Measurements from ENCODE around the gene KRT78.

KRT78 gene

DNA sequence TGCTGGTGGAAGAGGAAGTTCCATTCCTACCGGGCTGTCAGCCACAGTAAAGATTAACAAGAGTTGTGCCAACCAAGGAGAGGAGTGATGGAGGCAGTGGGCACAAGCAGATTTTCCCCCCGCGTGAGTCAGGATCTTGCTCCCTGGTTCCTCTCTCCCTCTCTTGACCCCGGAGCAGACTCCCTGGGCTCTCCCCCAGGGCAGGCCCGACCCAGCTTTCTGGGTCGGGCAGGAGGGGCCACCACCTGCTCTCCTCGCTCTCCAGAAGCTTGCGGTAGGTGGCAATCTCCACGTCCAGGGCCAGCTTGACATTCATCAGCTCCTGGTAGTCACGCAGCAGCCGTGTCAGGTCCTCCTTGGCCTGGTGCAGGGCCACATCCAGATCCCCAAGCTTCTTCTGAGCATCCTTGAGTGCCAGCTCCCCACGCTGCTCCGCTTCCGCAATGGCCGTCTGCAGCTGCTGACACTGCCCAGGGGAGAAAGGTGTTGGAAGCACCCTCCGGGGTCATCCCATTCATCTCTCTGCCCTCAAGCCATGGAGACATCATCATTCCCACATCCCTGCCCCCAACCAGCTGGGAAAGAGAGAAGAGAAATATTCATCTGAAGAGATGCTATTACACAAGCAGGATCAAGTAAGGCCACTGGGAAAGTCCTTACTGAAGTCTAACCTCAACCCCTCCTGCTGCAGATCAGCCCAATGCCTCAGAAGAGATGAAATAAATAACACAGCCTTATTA is 25.9 kb downstream of the KRT78 start:
- H3K4me1 ChIP-seq, result peaks cover 11% of the 10 kb centered on the region
- H3K27me3 ChIP-seq (ENCODE audit: control insufficient read depth, insufficient read depth, low read length), result no peaks in the 10 kb centered on the region
- H3K9me3 ChIP-seq (ENCODE audit: control insufficient read depth, low read length), result no peaks in the 10 kb centered on the region
- H3K79me2 ChIP-seq, result no peaks in the 10 kb centered on the region
- H3K4me3 ChIP-seq (ENCODE audit: low read depth, low read length), result no peak overlapping the region
- no peaks in the 10 kb centered on the region for H3K36me3 ChIP-seq (ENCODE audit: control insufficient read depth, insufficient read depth, low read length)
- H3K27ac ChIP-seq, result no peak overlapping the region
- no peak overlapping the region for H3K4me2 ChIP-seq (ENCODE audit: low read length)
- no peak overlapping the region for H2AFZ ChIP-seq
- no peak overlapping the region for H3K9ac ChIP-seq
- TF ChIP-seq, protein P1, sequence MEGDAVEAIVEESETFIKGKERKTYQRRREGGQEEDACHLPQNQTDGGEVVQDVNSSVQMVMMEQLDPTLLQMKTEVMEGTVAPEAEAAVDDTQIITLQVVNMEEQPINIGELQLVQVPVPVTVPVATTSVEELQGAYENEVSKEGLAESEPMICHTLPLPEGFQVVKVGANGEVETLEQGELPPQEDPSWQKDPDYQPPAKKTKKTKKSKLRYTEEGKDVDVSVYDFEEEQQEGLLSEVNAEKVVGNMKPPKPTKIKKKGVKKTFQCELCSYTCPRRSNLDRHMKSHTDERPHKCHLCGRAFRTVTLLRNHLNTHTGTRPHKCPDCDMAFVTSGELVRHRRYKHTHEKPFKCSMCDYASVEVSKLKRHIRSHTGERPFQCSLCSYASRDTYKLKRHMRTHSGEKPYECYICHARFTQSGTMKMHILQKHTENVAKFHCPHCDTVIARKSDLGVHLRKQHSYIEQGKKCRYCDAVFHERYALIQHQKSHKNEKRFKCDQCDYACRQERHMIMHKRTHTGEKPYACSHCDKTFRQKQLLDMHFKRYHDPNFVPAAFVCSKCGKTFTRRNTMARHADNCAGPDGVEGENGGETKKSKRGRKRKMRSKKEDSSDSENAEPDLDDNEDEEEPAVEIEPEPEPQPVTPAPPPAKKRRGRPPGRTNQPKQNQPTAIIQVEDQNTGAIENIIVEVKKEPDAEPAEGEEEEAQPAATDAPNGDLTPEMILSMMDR (IDR thresholded peaks at IDR 0.05), result no peak

DNA sequence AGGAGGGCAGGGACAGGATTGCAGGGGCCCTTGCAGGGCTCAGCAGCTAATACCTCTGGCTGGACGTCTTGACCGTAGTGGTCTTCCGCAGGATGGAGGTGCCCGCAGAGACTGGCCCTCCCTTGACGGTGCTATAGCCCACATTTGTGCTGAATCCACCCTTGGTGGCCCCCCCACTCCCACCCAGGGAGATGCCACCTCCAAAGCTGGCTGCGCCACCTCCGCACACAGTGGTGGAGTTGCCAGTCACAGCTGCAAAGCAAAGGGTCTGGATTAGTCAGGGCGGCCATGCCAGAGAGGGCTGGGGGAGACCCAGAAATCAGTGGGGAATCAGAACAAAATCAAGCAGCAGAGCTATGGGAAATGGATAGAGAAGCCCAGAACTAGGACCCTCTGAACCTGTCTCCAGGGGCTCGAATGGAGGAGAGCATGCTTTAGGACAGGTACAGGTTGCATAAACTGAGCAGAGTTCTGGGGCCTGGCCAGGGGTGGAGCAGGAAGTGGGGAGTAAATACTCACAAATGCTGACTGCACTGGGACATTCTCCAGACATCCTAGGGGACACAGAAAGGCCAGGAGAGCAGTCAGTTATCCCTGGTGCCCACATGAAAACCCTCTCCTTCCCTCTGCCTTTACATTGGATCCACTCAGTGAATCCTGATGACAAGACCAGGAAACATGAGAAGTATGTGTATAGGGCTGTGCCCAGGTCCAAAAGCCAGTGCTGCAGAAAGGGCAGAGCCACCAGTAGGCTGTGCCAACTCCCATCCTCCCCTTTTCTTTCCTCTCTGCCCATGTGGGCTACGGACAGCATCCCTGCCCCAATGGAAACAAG is 26.8 kb downstream of the KRT78 start:
- Histone ChIP-seq H3K36me3 (ENCODE audit: control insufficient read depth, insufficient read depth, low read length) (no peaks in the 10 kb centered on the region), H3K9ac (no peak overlapping the region), H3K27me3 (ENCODE audit: control insufficient read depth, insufficient read depth, low read length) (no peaks in the 10 kb centered on the region), H3K9me3 (ENCODE audit: control insufficient read depth, low read length) (no peaks in the 10 kb centered on the region), H2AFZ (no peak overlapping the region), H3K4me2 (ENCODE audit: low read length) (no peak overlapping the region), H3K4me1 (peaks cover 11% of the 10 kb centered on the region), H3K27ac (no peak overlapping the region), H3K79me2 (no peaks in the 10 kb centered on the region), H3K4me3 (ENCODE audit: low read depth, low read length) (no peak overlapping the region)
- TF ChIP-seq, protein P1 (IDR thresholded peaks at IDR 0.05), result no peak

GRCh38 chr12:52821071-52821730 is 27.6 kb downstream of the KRT78 start:
- Histone ChIP-seq H3K27me3 (ENCODE audit: control insufficient read depth, insufficient read depth, low read length) (no peaks in the 10 kb centered on the region), H3K4me3 (ENCODE audit: low read depth, low read length) (no peak overlapping the region), H3K27ac (no peak overlapping the region), H3K4me2 (ENCODE audit: low read length) (no peak overlapping the region), H2AFZ (no peak overlapping the region), H3K9me3 (ENCODE audit: control insufficient read depth, low read length) (no peaks in the 10 kb centered on the region), H3K79me2 (no peaks in the 10 kb centered on the region), H3K9ac (no peak overlapping the region), H3K4me1 (peaks cover 11% of the 10 kb centered on the region), H3K36me3 (ENCODE audit: control insufficient read depth, insufficient read depth, low read length) (no peaks in the 10 kb centered on the region)
- TF ChIP-seq, protein P1 (IDR thresholded peaks at IDR 0.05), result no peak

DNA sequence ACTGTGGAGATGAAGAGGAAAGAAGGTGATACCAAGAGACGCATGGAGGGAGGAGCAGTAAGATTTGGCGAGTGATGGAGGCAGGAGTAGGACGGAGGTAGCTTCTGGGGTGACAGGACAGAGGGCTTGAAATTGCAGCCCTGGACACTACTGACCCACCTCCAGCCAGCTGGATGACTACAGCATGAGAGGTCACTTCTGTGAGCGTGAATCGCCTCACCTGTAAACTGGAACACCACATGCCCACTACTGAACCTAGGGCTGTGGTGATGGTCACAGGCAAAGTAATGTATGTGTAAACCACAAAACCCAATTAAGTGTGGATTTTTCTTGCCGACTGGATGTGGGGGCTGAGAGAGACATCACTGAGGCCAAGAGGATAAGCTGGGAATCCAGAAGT is 28.3 kb downstream of the KRT78 start:
- Histone ChIP-seq H3K27ac (no peak overlapping the region), H3K27me3 (ENCODE audit: control insufficient read depth, insufficient read depth, low read length) (no peaks in the 10 kb centered on the region), H3K4me3 (ENCODE audit: low read depth, low read length) (no peak overlapping the region), H3K79me2 (no peaks in the 10 kb centered on the region), H3K9ac (no peak overlapping the region), H3K4me2 (ENCODE audit: low read length) (no peak overlapping the region), H3K4me1 (peaks cover 11% of the 10 kb centered on the region), H3K9me3 (ENCODE audit: control insufficient read depth, low read length) (no peaks in the 10 kb centered on the region), H3K36me3 (ENCODE audit: control insufficient read depth, insufficient read depth, low read length) (no peaks in the 10 kb centered on the region), H2AFZ (no peak overlapping the region)
- TF ChIP-seq, protein P1 (IDR thresholded peaks at IDR 0.05), result no peak

All from parathyroid adenoma (tissue), 2 donors.